Immature natural killer cell (primary cell): ENCODE results near the gene FBLN1. TPM values are rescaled to one million over a fixed set of nuclear protein-coding genes. Genes with fewer than 3 reads are reported as not detected.
"Not testable (repeated sequence)": the region's sequence is repeated elsewhere in the genome, so short reads cannot be mapped to it uniquely, and the experiment has no call there.

Experiments
- DNase-seq, 3 donors: peaks; one replicate each; pipeline ENCODE4 v3.0.0; 2022; ENCODE audit warnings: mixed read lengths in 1 of 3
- H3K27ac Mint-ChIP-seq, 6 donors: one replicate each; pipeline ENCODE4 v1.8.0; 2020; ENCODE audit warnings: mixed read lengths in 6 of 6, mild to moderate bottlenecking in 5 of 6, inconsistent platforms in 4 of 6, moderate library complexity in 3 of 6
- H3K27me3 Mint-ChIP-seq, 3 donors: one replicate each; pipeline ENCODE4 v1.8.0; 2020 to 2021; ENCODE audit warnings: low read depth in 3 of 3, mild to moderate bottlenecking in 3 of 3, mixed read lengths in 3 of 3, moderate library complexity in 3 of 3, inconsistent platforms in 1 of 3
- H3K36me3 Mint-ChIP-seq, 3 donors: one replicate each; pipeline ENCODE4 v1.8.0; 2020; ENCODE audit warnings: mixed read lengths in 3 of 3, inconsistent platforms in 2 of 3, mild to moderate bottlenecking in 2 of 3
- H3K4me1 Mint-ChIP-seq, 2 donors: one replicate each; pipeline ENCODE4 v1.8.0; 2020; ENCODE audit warnings: inconsistent platforms in 2 of 2, mild to moderate bottlenecking in 2 of 2, mixed read lengths in 2 of 2, moderate library complexity in 1 of 2
- H3K4me3 Mint-ChIP-seq, 5 donors: one replicate each; pipeline ENCODE4 v1.8.0; 2020; ENCODE audit warnings: mild to moderate bottlenecking in 5 of 5, mixed read lengths in 5 of 5, inconsistent platforms in 3 of 5, moderate library complexity in 3 of 5
- H3K9me3 Mint-ChIP-seq, 6 donors: one replicate each; pipeline ENCODE4 v1.8.0; 2020; ENCODE audit warnings: mild to moderate bottlenecking in 6 of 6, mixed read lengths in 6 of 6, inconsistent platforms in 4 of 6, moderate library complexity in 3 of 6
- polyA plus RNA-seq, 3 donors: library from polyadenylated mRNA; unstranded; fragments of 300-500 nt; fragmentation: Illumina TruSeq; gene quantifications; one replicate each; pipeline ENCODE4 v1.2.3, GENCODE V29; 2021

The FBLN1 gene
- polyA plus RNA-seq, 3 donors from 2014 or later = not detected

GRCh38 chr22:45554040-45554406, 51.3 kb downstream of the FBLN1 start:
- Mint-ChIP-seq H3K4me3 (no peak overlapping the region), H3K36me3 (no peaks in the 10 kb centered on the region), H3K9me3 (no peaks in the 10 kb centered on the region), H3K27ac (no peak overlapping the region), H3K27me3 (peaks cover 0 to 5% (median 0%) of the 10 kb centered on the region in 3 donors), H3K4me1 (no peaks in the 10 kb centered on the region)
- no peak for DNase-seq

- H3K4me1 Mint-ChIP-seq = no peaks in the 10 kb centered on the region
- H3K27ac Mint-ChIP-seq = no peak overlapping the region
- no peak overlapping the region for H3K4me3 Mint-ChIP-seq
- H3K36me3 Mint-ChIP-seq = no peaks in the 10 kb centered on the region
- DNase-seq = no peak
- H3K27me3 Mint-ChIP-seq = peaks cover 0 to 5% (median 3%) of the 10 kb centered on the region in 3 donors
- no peaks in the 10 kb centered on the region for H3K9me3 Mint-ChIP-seq
These were observed 52.2 kb downstream of the FBLN1 start for GRCh38 chr22:45554861-45555260.

GRCh38 chr22:45557926-45558325, 55.2 kb downstream of the FBLN1 start:
- not testable (repeated sequence) for H3K4me1 Mint-ChIP-seq, H3K27me3 Mint-ChIP-seq, H3K36me3 Mint-ChIP-seq, H3K9me3 Mint-ChIP-seq, H3K4me3 Mint-ChIP-seq, H3K27ac Mint-ChIP-seq, DNase-seq

DNA sequence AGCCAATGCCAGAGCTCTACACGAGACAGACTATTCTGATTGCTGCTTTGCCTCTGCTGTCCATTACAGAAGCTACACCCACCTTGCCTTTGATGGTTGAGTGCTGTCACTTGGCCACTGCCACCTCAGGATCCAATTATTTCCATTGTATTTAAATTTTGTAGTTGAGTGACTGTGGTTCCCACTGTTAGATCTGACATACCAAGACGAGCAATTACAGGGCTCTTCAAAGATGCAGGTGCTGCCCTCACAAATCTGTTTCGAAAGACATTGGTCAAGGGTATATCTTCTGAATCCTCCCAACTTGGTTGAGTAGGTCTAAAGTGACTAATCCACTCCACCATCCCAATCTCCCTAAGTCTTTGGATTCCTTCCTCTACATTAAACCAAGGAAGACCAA, 57.4 kb downstream of the FBLN1 start:
- not testable (repeated sequence) for H3K36me3 Mint-ChIP-seq, H3K4me1 Mint-ChIP-seq

GRCh38 chr22:45560761-45561160, 58.1 kb downstream of the FBLN1 start:
- not testable (repeated sequence) for H3K36me3 Mint-ChIP-seq, H3K4me3 Mint-ChIP-seq, H3K27ac Mint-ChIP-seq, H3K9me3 Mint-ChIP-seq, H3K4me1 Mint-ChIP-seq, DNase-seq
- peaks cover 3 to 11% (median 8%) of the 10 kb centered on the region in 3 donors for H3K27me3 Mint-ChIP-seq

More for the DNA sequence above, 57.4 kb downstream of the FBLN1 start:
- H3K27ac Mint-ChIP-seq, DNase-seq, H3K4me3 Mint-ChIP-seq, H3K9me3 Mint-ChIP-seq: not testable (repeated sequence)
- peaks cover 3 to 11% (median 8%) of the 10 kb centered on the region in 3 donors for H3K27me3 Mint-ChIP-seq

- peaks cover 0 to 3% (median 0%) of the 10 kb centered on the region in 6 donors for H3K9me3 Mint-ChIP-seq
- no peaks in the 10 kb centered on the region for H3K36me3 Mint-ChIP-seq
- H3K4me3 Mint-ChIP-seq = no peak overlapping the region
- no peak overlapping the region for H3K27ac Mint-ChIP-seq
- no peaks in the 10 kb centered on the region for H3K4me1 Mint-ChIP-seq
- peaks cover 3 to 11% (median 4%) of the 10 kb centered on the region in 3 donors for H3K27me3 Mint-ChIP-seq
- DNase-seq = no peak
These were observed 59.4 kb downstream of the FBLN1 start for GRCh38 chr22:45562102-45562501.

- Mint-ChIP-seq H3K27ac (no peak overlapping the region), H3K4me3 (no peak overlapping the region), H3K9me3 (peaks cover 0 to 3% (median 0%) of the 10 kb centered on the region in 6 donors), H3K27me3 (peaks cover 3 to 14% (median 4%) of the 10 kb centered on the region in 3 donors), H3K4me1 (no peaks in the 10 kb centered on the region), H3K36me3 (no peaks in the 10 kb centered on the region)
- DNase-seq = no peak
These were observed 60.1 kb downstream of the FBLN1 start for GRCh38 chr22:45562537-45563361.

GRCh38 chr22:45563362-45564040, 60.8 kb downstream of the FBLN1 start:
- no peak for DNase-seq
- no peak overlapping the region for H3K27ac Mint-ChIP-seq
- peaks cover 3 to 15% (median 4%) of the 10 kb centered on the region in 3 donors for H3K27me3 Mint-ChIP-seq
- no peak overlapping the region for H3K4me3 Mint-ChIP-seq
- H3K36me3 Mint-ChIP-seq = no peaks in the 10 kb centered on the region
- peaks cover 0 to 3% (median 0%) of the 10 kb centered on the region in 6 donors for H3K9me3 Mint-ChIP-seq
- H3K4me1 Mint-ChIP-seq = no peaks in the 10 kb centered on the region

DNA sequence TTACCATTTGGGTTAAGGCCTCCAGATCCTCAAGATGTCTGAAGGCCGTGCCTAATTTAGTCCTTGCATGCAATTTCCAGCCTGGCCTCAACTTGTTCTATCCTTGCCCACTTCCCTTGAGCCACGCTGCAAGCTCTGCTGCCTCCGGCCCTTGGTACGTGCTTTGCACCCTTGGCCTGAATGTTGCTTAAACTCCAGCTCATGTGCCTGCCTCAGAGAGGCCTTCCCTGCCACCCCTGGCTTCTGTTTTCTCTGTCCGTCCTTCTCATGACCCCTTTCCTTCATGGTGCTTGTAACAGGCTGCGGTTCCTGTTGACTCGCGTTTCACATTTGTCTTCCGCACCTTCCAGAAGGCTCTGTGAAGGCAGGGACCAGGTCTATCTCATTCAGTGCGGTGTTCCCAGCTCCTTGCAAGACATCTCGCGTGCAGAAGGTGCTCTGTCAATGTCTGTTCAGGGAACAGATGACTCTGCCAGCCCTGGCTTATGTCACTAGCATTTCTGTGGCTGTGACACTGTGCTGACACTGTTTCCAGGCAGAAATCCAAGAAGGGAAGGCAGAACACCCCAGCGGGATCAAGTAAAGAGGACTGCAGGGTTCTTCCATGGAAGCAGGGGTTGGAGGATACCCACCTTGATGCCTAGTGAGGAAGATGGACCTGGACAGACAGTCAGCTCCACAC, 61.8 kb downstream of the FBLN1 start:
- Mint-ChIP-seq H3K36me3 (no peaks in the 10 kb centered on the region), H3K27me3 (peaks cover 3 to 12% (median 8%) of the 10 kb centered on the region in 3 donors), H3K4me1 (no peaks in the 10 kb centered on the region), H3K9me3 (peaks cover 0 to 3% (median 0%) of the 10 kb centered on the region in 6 donors), H3K27ac (no peak overlapping the region), H3K4me3 (no peak overlapping the region)
- no peak for DNase-seq

- no peak overlapping the region for H3K27ac Mint-ChIP-seq
- no peaks in the 10 kb centered on the region for H3K36me3 Mint-ChIP-seq
- no peaks in the 10 kb centered on the region for H3K4me1 Mint-ChIP-seq
- DNase-seq = no peak
- peaks cover 3 to 12% (median 8%) of the 10 kb centered on the region in 3 donors for H3K27me3 Mint-ChIP-seq
- no peak overlapping the region for H3K4me3 Mint-ChIP-seq
- H3K9me3 Mint-ChIP-seq = peaks cover 0 to 7% (median under 1%) of the 10 kb centered on the region in 6 donors
These were observed 62.5 kb downstream of the FBLN1 start for GRCh38 chr22:45565171-45565570.

DNA sequence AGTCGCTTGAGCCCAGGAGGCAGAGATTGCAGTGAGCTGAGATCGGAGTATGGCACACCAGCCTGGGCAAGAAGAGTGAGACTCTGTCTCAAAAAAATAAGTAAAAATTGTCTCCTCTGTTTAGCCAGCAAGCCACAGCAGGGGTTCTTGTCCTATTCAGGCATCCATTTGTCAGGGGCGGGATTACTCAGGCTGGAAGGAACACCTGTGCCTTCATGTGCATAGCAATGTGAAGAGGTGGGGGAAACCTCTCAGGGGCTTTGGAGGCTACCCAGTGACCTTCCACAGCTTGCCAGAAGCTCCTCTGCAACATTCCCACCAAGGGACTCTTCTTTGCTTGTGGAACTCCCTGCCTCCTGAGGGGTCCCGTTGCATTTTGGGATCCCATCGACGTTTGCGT, 63.3 kb downstream of the FBLN1 start:
- Mint-ChIP-seq H3K27ac (no peak overlapping the region), H3K36me3 (peaks cover 0 to 4% (median 0%) of the 10 kb centered on the region in 3 donors), H3K4me1 (no peaks in the 10 kb centered on the region), H3K9me3 (peaks cover 5 to 14% (median 6%) of the 10 kb centered on the region in 6 donors), H3K4me3 (no peak overlapping the region), H3K27me3 (peaks cover 2 to 10% (median 6%) of the 10 kb centered on the region in 3 donors)
- no peak for DNase-seq

- H3K36me3 Mint-ChIP-seq = peaks cover 0 to 4% (median 0%) of the 10 kb centered on the region in 3 donors
- H3K27ac Mint-ChIP-seq = no peak overlapping the region
- no peak overlapping the region for H3K4me3 Mint-ChIP-seq
- no peaks in the 10 kb centered on the region for H3K4me1 Mint-ChIP-seq
- DNase-seq = no peak
- H3K27me3 Mint-ChIP-seq = peaks cover 2 to 10% (median 6%) of the 10 kb centered on the region in 3 donors
- peaks cover 5 to 21% (median 7%) of the 10 kb centered on the region in 6 donors for H3K9me3 Mint-ChIP-seq
These were observed 65.5 kb downstream of the FBLN1 start for GRCh38 chr22:45568213-45568612.

- H3K36me3 Mint-ChIP-seq = peaks cover 0 to 4% (median 0%) of the 10 kb centered on the region in 3 donors
- H3K4me3 Mint-ChIP-seq = no peak overlapping the region
- no peak for DNase-seq
- H3K27ac Mint-ChIP-seq = no peak overlapping the region
- H3K27me3 Mint-ChIP-seq = peaks cover 0 to 4% (median 3%) of the 10 kb centered on the region in 3 donors
- no peaks in the 10 kb centered on the region for H3K4me1 Mint-ChIP-seq
- peaks cover 5 to 21% (median 7%) of the 10 kb centered on the region in 6 donors for H3K9me3 Mint-ChIP-seq
These were observed 68.4 kb downstream of the FBLN1 start for GRCh38 chr22:45571089-45571488.

GRCh38 chr22:45572444-45572843, 69.8 kb downstream of the FBLN1 start:
- H3K4me3 Mint-ChIP-seq = no peak overlapping the region
- no peak for DNase-seq
- no peak overlapping the region for H3K27ac Mint-ChIP-seq
- H3K27me3 Mint-ChIP-seq = peaks cover 0 to 4% (median 3%) of the 10 kb centered on the region in 3 donors
- peaks cover 5 to 21% (median 8%) of the 10 kb centered on the region in 6 donors for H3K9me3 Mint-ChIP-seq
- peaks cover 0 to 4% (median 0%) of the 10 kb centered on the region in 3 donors for H3K36me3 Mint-ChIP-seq
- no peaks in the 10 kb centered on the region for H3K4me1 Mint-ChIP-seq
